Retinal pigment epithelial cell (primary cell): ENCODE results near the gene FXYD3.

Source experiments
- DNase-seq: peaks from one replicate; pipeline ENCODE4 v3.0.0-alpha.2; 2010; ENCODE audit warnings: low read depth
- H3K4me3 ChIP-seq: 2 replicates; pipeline ENCODE4 v1.5.1; 2011; ENCODE audit warnings: mild to moderate bottlenecking, low read length, control low read depth, moderate library complexity
- TF ChIP-seq, protein P1 (sequence below): conservative IDR thresholded peaks from 2 replicates; pipeline ENCODE4 v1.5.1; 2011; ENCODE audit warnings: low read depth, low read length, control low read depth, inconsistent platforms

Gene FXYD3

DNA sequence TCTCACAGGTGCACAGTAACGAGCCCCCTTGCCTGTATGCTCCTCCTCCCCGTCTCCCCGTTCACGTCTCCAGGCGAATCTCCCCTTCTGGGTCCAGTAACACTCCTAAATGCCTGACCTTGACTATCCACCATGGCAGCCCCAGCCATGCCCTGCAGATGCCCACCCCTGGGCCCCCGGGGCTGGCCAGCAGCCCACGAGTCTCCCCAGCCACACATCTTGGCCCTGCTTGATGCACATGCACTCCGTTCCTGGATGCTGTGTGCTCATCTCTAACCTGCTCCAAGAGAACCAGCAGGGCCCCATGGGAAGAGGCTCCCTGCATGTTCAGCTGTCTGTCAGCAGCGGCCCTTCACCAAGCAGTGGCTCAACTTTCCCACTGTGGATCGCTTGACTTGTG, 42.1 kb upstream of the FXYD3 start:
- no peak overlapping the region for H3K4me3 ChIP-seq
- TF ChIP-seq, protein P1, sequence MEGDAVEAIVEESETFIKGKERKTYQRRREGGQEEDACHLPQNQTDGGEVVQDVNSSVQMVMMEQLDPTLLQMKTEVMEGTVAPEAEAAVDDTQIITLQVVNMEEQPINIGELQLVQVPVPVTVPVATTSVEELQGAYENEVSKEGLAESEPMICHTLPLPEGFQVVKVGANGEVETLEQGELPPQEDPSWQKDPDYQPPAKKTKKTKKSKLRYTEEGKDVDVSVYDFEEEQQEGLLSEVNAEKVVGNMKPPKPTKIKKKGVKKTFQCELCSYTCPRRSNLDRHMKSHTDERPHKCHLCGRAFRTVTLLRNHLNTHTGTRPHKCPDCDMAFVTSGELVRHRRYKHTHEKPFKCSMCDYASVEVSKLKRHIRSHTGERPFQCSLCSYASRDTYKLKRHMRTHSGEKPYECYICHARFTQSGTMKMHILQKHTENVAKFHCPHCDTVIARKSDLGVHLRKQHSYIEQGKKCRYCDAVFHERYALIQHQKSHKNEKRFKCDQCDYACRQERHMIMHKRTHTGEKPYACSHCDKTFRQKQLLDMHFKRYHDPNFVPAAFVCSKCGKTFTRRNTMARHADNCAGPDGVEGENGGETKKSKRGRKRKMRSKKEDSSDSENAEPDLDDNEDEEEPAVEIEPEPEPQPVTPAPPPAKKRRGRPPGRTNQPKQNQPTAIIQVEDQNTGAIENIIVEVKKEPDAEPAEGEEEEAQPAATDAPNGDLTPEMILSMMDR: no peak
- no peak for DNase-seq

DNA sequence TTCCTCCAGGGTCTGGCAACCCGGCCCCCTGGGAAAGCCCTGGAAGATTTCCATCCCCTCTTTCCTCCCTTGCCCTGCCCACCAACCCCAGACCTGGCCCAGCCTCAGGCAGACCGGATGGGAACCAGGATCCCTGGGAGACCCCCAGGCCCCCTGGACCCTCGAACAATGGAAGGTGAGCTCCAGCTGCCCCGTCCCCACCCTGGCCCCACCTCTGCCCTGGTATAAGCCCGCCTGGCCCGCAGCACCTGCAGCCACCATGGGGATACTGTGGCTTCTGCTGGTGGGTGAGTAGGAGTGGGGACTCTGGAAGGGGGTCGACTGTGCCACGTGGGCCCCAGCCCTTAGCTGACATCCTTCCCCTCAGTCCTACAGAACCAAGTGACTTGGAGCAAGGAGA, 41.7 kb upstream of the FXYD3 start:
- H3K4me3 ChIP-seq: no peak overlapping the region
- TF ChIP-seq, protein P1: no peak
- no peak for DNase-seq

DNA sequence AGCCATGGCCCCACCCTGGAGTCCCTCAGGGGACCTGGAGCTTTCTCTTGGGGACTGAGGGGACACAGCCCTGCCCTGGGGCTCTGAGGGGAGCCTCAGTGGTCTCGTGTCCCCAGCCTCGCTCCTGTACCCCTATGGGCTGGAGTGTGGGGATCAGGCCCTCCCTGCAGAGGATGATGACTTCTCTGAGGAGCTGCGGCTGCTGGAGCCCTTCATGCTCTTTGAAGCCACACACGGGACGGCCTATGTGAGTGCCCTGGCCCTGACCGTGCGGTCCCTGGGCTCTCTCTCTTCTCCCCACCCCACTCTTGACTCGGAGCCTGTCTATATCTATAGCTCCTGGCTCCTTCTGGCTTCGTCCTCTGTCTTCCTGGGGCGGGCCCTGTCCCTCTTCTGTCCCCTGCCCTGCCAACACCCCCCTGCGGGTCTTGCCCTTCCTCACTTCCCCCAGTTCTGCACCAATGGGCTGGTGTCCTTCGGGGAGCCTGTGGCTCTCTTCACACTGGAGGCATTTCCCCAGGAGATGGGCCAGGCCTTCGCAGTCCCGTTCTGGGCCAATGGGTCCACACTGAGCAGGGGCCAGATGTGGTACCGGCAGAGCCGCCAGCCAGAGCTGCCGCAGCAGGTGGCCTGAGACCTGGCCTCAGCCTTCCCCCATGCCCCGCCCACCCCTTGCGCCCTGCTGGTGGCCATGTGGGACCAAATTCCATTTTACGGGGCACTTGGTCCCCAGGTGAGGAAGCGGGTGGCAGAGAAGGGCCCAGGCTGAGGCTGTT, 41.0 kb upstream of the FXYD3 start:
- no peak overlapping the region for H3K4me3 ChIP-seq
- TF ChIP-seq, protein P1: no peak
- no peak for DNase-seq

DNA sequence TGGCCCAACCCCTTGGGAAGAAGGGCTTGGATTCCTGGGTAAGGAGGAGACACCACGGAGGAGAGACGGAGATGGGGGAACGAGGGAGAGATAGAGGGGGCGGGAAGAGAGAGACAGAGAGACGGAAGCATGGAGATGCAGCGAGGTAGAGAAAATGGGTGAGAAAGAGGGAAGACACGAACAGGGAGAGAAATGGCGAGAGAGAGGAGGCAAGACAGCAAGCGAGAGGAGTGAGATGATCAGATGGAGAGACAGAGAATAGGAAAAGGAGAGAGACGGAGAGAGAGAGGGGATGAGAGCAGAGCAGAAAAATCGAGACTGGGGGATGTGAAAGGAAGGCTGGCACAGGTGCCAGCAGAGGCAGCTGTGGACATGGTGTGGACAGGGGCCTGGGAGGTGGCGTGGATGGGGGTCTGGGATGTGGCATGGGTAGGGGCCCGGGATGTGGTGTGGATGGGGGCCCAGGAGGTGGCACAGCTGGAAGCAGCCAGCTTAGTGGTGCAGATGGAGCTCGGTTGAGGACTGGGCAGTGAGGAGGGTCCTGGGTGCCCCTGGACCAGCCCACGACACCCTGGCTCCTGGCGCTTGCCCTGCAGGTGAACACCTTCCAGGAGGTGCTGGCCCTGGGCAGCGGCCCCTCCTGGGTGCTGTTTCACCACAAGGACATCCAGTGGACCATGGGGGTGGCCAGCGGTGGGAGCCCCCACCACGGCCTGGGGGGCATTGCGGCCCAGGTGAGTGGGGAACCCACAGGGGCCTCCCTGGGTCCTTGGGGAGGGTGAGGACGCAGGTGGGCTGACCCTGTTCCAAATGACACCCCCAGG, 40.2 kb upstream of the FXYD3 start:
- TF ChIP-seq, protein P1: no peak
- no peak overlapping the region for H3K4me3 ChIP-seq
- DNase-seq: no peak

DNA sequence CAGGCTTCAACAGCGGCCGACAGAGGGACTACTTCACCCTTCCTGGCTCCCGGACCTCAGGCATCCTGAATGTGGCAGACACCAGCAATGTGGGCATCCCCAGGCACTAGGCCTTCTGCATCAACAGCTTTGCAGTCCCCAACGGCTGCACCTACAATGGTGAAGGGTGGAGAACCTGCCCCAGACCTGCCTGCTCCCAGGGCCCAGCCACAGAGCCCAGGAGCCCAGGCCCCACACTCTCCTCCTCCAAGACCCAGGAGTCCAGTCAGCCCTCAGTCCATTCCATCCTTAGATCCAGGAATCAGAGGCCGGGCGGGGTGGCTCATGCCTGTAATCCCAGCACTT, 39.6 kb upstream of the FXYD3 start:
- DNase-seq: no peak
- H3K4me3 ChIP-seq: no peak overlapping the region
- TF ChIP-seq, protein P1: no peak

DNA sequence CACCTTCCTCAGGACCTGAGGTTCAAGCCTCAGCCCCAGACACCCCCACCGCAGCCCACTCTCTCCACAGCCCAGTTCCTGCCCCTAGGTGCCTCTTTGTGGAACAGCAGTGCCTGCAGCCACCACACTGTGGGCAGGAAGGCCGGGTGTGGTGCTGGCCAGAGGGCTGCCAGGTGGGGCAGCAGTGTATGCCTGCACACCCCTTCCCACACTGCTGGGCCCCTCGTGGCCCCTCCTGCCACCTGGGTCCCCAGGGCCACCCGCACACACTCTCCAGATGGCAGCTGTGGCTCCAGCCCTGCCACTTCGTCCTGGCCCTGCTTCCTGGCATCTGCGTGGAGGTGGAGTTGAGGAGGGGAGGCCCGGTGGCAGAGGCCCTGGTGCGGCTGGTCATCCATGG, 39.0 kb upstream of the FXYD3 start:
- TF ChIP-seq, protein P1: no peak
- DNase-seq: no peak
- no peak overlapping the region for H3K4me3 ChIP-seq
